GOT3 (cell line): Measurements from ENCODE around the gene TSKS.

ENCODE experiments used
- DNase-seq: peaks from one replicate; lab custom pipeline; 2025; ENCODE audit warnings: mixed read lengths; lab: John Stamatoyannopoulos, UW

Gene TSKS

DNA sequence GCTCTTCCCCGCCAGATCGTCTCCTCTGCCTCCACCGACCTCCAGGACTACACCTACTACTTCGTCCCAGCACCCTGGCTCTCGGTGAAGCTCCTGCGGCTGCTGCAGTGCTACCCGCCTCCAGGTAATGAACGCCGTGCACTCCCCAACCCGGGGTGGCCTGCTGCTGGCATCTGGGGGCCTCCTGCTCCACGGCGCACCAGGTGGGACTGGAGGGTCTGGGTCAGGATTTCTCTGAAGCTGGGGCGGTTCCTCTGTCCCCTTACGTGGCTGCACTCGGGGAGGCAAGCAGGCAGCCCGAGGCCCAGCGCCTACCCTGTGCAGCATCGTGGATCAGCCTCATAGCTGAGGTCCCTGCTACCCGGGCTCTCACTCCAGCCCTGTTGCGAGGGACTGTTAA lies 32.5 kb upstream of the TSKS start:
- DNase-seq, result no peak

- no peak for DNase-seq
Observed at GRCh38 chr19:49793561-49793840, 30.4 kb upstream of the TSKS start.

DNA sequence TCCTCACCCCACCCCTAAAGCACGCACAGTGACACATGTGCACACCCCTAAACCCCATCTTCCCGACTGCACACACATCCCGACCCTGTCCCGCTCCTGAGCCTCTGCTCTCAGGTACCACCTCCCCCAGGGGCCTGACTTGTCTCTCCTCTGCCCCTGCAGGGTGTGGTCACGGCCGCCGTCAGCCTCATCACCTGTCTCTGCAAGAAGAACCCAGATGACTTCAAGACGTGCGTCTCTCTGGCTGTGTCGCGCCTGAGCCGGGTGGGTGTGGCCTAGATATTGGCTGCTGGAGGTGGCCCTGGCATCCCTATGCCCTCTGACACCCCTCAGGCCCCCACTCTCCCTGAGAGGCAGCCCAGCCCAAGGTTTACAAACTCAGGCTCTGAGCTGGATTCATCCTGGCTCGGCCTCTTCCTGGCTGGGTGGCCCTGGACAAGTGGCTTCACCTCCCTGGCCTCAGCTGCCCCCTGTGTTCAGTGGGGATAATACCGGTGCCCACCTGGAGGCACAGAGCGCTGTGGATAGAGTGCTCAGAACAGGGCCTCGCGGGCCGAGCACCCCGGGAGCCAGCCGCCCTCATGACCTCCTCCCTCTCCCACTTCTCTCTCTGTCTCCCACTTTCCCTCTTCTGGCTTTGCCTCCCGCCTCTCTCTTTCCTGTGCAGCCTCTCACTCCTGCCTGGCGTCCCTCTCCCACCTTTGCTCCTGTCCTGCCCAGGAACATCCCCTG lies 29.9 kb upstream of the TSKS start:
- no peak for DNase-seq

- no peak for DNase-seq
Observed at GRCh38 chr19:49791776-49792445, 28.8 kb upstream of the TSKS start.

DNA sequence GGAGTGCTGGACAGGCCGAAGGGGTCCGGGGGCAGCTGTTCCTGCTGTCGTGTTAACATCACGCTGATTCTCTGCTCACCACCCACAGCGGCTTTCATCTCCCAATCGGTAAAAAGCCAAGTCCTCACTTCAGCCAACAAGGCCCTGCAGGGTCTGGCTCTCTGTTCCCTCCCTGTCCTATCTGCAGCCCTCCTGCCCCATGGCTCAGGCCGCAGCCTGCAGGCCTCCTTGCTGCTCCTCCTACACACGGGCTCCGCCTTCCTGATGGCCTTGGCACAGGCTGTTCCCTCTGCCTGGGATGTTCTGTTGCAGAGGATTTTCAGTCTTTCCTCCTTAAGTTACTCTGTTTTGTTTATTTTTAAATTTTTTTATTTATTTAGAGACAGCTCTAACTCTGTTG lies 27.8 kb upstream of the TSKS start:
- no peak for DNase-seq

- no peak for DNase-seq
Observed at GRCh38 chr19:49788857-49789256, 25.8 kb upstream of the TSKS start.

GRCh38 chr19:49787746-49788145 lies 24.6 kb upstream of the TSKS start:
- no peak for DNase-seq

- no peak for DNase-seq
Observed at GRCh38 chr19:49786376-49786820, 23.3 kb upstream of the TSKS start.

DNA sequence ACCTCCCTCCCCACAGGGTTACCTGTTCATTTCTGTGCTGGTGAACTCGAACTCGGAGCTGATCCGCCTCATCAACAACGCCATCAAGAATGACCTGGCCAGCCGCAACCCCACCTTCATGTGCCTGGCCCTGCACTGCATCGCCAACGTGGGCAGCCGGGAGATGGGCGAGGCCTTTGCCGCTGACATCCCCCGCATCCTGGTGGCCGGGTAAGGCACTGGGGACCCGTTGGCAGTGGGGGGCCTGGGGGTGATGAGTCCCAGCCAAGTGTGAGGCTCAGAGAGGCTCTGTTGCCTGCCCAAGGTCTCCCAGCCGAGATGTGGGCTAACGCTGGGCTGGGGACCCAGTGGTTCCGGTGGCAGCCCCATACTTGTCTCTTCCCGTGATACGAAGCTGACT lies 19.4 kb upstream of the TSKS start:
- no peak for DNase-seq

DNA sequence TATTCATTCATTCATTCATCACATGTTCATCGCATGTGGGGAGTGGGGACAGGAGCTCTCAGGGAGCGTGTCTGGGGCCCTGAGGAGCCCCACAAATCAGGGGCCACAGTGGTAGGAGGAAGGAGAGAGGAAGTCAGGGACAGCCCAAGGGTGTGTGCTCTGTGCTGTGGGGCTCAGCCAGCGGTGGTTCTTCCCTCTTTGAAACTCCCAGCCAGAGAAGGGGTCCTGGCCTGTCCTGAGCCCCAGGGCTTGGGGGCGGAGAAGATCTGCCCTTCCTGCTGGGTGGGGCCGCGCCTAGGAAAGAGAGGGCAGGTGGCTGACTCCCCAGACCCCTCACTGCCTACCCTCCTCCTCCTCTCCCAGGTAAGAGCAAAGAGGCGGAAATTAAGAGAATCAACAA lies 18.3 kb upstream of the TSKS start:
- DNase-seq, result no peak

GRCh38 chr19:49780861-49781260 lies 17.8 kb upstream of the TSKS start:
- DNase-seq, result no peak

DNA sequence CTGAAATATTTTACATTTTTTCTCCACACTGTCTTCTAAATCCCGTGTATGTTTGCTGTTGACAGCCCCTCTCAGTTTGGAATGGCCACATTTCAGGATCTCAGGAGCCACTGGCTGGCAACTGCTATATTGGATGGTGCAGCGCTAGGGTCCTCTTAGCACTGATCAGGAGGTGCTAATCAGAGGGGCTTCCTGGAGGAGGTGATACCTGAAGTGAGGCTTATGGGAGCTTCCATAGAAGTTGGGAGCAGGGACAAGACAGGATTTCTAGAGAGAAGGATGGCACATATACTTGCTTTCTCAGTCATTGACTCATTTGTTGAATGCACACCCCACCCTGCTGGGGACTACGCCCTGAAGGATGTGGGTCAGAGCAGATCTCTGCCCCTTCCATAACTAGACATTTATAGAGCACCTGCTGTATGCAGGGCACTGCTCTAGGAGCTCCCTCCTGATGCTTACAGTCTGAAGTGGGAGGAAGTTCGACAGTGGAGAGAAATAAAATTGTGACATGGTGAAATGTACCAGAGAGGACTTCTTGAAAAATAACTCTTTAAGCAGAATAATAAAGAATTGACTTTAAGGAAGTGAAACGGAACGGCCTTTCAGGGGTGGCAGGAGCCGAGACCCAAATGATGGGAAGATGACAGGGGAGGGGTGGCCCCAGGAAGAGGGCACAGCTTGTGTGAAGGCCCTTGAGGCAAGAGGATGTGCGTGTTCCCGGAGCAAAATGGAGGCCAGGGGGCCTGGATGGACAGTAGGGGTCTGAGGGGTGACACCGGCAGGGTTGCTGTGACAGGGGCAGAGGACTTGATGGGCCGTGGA lies 16.8 kb upstream of the TSKS start:
- DNase-seq, result no peak

- DNase-seq, result no peak
Observed at GRCh38 chr19:49776371-49776764, 13.3 kb upstream of the TSKS start.

DNA sequence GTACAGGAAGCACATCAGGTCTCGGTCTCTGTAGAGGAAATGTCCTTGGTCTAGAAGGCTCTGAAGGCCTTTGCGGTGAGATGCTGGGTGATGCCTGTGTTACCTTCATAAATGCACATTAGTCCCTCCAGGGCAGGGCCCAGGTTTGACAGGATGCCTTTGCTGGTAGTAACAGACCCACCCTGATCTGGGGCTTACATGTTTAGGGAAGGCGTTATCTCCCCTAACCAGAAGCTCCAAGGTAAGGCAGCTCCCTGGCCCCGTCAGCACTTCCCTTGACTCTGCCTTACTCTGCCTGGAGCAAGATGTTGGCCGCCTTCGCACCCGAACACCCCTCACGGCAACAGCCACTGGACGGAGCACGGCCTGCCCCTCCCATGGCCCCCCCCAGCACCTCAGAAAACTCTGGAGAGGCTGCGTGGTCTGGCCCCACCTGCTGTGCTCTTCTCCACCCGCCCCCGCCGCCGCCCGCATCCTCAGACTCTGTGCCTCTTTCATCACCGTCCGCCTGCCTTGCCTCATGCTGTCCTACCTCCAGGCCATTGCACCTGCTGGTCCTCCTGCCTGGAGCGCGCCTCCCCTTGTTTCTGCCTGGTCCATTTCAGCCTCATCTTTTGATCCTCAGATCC lies 12.8 kb upstream of the TSKS start:
- no peak for DNase-seq

GRCh38 chr19:49774969-49775368 lies 11.9 kb upstream of the TSKS start:
- no peak for DNase-seq

DNA sequence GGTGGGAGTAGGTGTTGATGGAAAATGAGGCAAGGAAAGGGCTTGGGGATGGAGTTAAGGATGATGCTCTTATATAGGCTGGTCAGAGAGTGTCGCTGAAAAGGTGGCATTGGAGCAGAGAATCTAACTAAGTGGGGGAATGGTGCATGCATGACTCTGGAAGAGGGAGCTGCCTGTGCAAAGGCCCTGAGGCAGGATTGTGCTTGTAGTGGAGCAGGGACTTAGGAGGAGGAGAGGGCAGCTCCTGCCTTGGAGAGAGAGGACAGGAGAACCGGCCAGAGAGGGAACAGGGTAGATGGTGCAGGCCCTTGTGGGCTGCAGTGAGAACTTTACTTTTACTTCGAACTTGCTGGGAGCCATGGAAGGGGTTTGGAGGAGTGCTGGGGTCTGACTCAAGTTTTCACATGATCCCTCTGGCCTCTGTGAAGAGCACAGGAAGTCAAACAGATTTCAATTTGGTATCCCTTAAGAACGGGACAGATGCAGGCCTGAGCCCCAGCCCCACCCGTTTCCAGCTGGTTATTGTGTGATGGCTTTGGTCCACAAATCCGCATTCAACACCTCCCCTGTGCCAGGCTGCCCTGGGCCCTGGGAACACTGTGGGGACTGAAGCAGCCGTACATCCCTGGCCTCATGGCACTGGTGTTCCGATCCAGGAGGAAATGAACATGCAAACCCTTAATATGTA lies 10.7 kb upstream of the TSKS start:
- DNase-seq, result no peak

DNA sequence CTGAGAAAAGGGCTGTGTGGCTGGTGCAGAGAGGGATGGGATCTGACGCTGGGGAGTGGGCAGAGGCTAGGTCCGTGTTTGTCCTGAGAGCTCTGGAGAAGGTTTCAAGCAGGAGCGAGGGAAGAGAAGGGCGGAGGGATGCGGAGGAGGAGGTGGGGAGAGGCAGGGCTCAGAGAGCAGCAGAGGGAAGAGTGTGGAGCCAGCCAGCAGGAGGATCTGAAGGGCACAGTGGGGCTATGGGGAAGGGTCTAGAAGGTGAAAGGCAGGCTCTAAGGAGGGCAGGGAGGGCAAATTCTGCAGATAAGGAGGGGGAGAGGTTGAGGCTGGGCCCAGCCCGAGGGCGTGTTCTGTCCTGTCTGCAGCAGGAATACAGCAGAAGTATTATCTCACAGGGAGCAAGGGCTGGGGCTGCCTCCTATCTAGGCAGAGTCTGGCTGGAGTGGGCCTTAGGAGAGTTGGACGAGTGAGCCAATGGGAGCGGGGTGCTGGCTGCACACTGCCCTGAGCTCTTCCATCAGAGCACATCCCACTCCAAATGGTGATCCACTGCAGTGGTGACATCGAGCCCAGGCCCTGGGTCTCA lies 9.8 kb upstream of the TSKS start:
- no peak for DNase-seq

DNA sequence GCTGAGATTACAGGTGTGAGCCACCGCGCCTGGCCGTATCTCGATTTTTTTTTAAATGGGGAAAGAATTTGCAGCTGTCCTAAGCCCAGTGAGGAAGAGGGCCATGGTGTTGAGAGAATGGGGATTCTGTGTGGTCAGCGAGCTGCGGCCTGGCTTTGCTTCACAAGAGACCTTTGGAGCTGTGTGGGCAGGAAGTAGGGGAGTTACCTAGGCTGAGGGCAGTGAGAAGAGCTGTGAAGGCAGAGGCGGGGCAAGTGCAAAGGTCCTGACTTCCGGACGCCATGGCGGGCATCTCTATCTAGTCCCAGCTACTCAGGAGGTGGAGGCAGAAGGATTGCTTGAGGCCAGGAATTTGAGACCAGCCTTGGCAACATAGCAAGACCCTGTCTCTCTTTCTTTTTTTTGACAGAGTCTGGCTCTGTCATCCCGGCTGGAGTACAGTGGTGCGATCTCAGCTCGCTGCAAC lies 8.6 kb upstream of the TSKS start:
- no peak for DNase-seq

GRCh38 chr19:49770529-49770928 lies 7.4 kb upstream of the TSKS start:
- DNase-seq, result no peak

- no peak for DNase-seq
Observed at GRCh38 chr19:49767967-49768581, 5.0 kb upstream of the TSKS start.

GRCh38 chr19:49767381-49767780 lies 4.3 kb upstream of the TSKS start:
- DNase-seq, result no peak
